Hematopoietic multipotent progenitor cell treated with erythropoietin and hydrocortisone succinate and interleukin-3 and kit ligand, for 8 days (in vitro differentiated cells): Measurements from ENCODE around the gene KRTAP10-1.
"Not testable (repeated sequence)": the region's sequence is repeated elsewhere in the genome, so short reads cannot be mapped to it uniquely, and the experiment has no call there.

Source experiments
- DNase-seq: peaks from one replicate; pipeline ENCODE4 v3.0.0-alpha.2; 2015

The KRTAP10-1 gene, protein sequence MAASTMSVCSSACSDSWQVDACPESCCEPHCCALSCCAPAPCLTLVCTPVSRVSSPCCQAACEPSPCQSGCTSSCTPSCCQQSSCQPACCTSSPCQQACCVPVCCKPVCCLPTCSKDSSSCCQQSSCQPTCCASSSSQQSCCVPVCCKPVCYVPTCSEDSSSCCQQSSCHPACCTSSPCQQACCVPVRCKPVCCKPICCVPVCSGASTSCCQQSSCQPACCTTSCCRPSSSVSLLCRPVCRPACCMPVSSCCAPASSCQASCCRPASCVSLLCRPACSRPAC

DNA sequence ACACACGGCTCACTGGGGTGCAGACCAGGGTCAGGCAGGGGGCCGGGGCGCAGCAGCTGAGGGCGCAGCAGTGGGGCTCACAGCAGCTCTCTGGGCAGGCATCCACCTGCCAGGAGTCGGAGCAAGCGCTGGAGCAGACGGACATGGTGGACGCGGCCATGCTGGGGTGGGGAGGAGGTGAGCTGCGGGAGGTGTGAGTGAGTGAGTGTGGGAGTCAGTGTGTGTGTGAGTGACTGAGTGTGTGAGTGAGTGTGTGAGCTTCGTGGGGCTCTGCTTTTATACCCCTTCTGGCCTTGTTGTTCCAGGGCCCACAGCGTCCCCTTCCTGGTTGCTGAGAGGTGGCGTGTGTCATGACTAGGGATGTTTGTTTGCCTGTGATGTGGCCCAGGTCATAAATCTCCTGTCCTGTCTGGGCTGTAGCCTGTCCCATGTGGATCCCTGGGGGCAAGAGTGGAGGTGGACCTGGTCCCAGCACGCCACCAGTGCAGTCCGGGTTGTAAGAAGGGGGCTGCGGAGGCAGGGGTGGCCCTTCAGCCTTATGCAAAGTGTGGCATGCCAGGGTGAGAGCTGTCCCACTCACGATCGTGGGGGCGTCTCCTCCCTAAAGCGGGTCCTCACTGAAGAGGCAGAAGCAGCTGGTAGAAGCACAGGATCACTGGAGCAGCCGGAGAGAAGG is at the start of gene KRTAP10-1:
Gene KRTAP10-1 (minus strand): TSS at position 205 of the 676 bp plus-strand sequence. CDS start 45 bp downstream, at position 160.
- no peak for DNase-seq

DNA sequence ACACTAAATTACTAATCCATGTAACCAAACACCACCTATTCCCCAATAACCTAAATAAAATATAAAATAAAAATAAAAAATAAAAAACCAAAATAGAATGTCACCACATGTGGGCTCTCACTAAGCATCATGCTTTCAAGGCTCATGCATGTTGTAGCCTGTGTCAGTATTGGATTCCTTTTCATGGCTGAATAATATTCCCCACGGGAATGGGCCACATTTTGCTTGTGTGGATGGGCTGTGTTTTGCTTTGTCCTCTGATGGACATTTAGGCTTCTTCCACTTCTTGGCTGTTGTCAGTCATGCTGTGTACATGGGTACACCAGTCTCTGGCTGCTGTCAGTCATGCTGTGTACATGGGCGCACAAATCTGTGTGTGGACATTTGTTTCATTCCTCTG is 49.1 kb upstream of the KRTAP10-1 start:
- no peak for DNase-seq

DNA sequence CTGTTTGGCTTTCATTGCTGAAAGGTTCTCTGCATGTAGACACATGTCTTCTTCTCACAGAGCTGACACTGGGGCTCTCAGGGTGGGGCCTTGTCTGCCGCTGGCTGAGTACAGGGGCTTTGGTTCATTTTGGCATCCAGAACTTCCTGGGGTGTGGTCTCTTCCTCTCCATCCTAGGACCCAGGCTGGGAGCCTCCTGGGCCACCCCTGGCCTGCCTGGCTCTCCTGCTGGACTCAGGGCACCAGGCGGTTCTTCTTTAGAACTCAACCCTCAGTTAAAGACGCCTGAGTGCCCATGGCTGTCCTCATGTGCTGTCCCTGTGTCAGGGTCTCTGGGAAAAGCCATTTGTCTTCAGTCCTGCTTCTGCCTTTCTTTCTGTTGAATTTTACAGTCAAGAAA is 45.9 kb upstream of the KRTAP10-1 start:
- no peak for DNase-seq

DNA sequence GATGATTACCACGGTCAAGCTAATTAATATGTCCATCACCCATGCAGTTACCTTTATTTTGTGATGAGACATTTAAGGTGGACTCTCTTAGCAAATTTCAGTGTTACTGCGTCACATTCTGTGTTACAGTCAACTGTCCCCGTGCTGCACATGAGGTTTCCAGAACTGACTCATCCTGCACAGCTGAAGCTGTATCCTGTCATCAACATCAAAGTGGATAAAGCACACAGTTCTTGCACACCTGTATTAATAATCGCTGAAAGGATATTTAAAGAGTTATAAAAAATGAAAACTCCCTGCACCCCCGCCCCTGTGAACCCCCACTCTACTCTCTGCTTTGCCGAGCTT is 43.8 kb upstream of the KRTAP10-1 start:
- no peak for DNase-seq

DNA sequence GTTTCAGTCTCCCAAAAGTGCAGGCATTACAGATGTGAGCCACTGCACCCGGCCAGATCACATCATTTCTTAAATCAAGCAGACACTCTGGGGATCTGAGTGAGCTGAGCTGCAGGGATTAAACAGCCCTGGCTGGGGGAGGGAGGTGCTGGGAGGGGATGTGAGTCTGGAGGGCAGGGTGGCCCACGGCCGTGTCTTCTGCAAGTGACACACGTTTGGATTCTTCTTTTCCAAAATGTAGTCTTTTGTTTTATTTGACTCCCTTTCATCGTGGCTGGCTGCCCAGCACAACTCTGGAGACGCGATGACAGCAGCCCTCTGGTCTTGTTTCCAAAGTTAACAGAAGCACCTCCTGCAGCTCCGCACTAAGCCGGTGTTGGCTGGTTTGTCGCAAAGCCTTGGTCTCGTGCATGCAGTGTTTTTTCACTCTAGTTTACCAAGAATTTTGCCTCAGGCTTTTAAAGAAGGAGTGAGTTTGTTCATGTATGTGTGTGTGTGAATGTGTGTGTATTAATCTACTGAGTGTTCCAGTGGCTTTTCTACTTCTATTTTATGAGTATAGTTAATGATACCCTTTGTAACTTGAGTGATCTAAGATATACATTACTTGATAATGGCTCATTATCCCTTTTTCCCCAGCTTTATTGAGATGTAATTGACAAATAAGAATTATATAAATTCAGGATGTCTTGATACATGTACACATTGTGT is 43.2 kb upstream of the KRTAP10-1 start:
- DNase-seq = no peak

DNA sequence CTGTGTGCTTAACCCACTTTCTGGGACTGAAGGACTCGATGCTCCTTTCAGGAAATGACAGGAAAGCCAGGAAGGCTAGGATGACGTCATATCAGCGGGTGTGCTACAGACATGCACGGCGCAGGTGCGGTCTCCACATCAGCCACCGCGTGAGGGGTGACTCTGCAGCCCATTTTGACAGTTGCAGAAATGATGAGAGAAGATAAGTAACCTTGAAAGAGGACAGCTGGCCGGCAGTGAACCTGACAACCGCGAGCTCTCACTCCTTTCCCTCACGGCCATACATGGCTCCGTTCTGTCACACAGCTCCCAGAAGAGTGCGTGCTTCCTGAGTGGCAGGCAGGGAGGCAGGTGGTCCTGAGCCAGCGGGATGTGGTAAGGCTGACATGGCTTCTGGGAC is 42.1 kb upstream of the KRTAP10-1 start:
- DNase-seq = no peak

DNA sequence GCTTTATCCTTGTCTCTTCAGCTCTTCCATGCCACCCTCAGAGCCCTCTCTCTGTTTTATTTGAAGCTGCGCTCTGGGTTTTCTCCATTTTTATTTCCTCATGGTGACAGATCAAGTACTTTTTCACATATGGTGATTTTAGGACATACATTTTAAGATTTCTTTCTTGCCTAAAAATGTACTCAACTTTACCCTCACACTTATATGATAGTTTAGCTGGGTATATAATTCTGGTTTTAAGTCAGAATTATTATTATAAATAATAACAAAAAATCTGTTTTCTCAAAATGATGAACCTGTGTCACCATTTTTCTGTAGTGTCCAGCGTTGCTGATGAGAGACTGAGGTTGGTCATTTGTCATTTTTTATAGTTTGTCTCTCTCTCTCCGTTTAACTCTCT is 41.2 kb upstream of the KRTAP10-1 start:
- DNase-seq = no peak

DNA sequence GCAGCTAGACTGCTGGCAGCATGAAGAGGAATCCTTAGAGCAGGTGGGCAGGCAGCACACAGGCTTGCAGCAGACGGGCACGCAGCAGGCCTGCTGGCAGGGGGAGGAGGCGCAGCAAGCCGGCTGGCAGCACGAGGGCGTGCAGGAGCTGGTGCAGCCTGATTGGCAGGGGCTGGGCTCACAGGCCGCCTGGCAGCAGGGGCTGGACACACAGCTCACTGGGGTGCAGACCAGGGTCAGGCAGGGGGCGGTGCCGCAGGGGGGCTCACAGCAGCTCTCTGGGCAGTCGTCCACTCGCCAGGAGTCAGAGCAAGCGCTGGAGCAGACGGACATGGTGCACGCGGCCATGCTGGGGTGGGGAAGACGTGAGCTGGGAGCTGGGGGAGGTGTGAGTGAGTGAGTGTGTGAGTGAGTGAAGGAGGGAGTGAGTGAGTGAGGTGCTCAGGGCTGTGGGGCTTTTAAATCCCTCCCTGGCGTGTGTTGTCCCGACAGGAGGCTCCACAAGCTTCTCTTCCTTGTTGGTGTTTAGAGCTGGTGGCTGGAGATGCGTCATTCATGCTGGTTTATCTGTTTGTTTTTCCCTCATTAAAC is 40.3 kb upstream of the KRTAP10-1 start, which contains the start of gene KRTAP10-5:
Gene KRTAP10-5 (minus strand): TSS at position 374 of the 591 bp plus-strand sequence. CDS start 26 bp downstream, at position 348.
- DNase-seq = not testable (repeated sequence)

DNA sequence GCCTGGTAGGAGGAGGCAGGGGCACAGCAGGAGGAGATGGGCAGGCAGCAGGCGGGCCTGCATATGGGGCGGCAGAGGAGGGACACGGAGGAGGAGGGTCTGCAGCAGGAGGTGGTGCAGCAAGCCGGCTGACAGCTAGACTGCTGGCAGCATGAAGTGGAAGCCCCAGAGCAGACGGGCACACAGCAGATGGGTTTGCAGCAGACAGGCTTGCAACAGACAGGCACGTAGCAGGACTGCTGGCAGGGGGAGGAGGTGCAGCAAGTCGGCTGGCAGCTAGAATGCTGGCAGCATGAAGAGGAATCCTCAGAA is 39.8 kb upstream of the KRTAP10-1 start:
- no peak for DNase-seq

DNA sequence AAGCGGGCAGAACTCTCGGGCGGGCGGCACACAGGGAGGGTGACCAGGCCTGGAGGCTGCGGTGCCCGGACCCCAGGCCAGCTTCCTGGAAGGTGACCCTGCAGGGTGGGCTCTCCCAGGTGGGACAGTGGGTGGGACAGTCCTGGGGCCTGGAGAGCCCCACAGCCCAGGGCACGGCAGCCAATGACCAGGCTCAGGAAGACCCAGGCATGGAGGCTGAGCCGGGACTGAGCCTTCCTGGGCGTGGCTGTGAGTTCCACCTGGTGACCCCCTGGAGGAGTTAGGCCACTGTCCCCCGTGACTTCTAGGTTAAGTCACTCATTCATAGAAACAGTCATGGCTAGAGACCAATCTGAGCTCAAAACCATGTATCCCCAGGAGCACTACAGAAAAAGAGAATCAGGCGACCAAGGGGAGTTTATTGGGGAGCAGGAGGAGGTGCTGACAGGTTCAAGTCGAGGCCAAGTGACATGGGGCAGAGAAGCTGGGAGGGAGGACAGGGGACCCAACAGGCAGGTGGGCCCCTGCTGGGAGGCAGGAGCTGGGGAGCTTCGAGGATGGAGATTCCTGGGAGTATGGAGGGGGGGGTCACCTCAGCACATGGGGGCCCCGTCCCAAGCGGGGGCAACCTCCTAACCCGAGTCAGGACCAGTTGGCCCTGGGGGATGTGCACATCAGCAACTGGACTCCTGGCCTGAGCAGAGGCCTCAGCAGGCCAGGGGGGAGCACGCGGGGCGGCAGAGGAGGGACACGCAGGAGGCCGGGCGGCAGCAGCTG is 39.2 kb upstream of the KRTAP10-1 start:
- DNase-seq = no peak

DNA sequence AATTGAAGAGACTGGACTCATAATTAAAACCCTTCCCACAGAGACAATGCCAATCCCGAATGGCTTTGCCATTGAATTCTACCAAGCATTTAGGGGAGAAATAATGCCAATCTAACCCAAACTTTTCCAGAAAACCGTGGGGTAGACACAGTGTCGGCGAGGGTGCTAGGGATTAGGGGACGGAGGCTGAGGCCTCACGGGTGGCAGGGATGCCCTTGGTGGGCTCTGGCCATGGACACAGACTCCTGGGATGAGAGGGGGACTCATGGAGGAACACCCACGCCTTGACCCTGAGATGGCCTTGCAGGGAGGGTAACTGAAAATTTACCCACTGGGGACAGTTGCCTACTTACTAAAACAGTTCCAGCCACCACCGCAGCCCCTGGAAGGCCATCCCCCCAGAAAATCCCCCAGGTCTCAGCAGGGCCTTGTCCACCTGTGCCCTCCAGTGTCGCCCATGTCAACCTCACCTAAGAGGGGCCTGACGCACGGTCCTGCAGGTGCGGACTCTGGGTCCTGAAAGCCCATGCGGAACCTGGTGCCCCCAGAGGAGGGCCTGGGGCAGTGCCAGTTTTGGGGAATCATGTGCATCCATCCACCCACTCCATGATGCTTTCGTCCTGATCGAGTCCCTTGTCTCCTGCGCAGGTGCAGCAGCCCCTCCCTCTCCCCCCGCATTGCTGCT is 38.5 kb upstream of the KRTAP10-1 start:
- DNase-seq = no peak

DNA sequence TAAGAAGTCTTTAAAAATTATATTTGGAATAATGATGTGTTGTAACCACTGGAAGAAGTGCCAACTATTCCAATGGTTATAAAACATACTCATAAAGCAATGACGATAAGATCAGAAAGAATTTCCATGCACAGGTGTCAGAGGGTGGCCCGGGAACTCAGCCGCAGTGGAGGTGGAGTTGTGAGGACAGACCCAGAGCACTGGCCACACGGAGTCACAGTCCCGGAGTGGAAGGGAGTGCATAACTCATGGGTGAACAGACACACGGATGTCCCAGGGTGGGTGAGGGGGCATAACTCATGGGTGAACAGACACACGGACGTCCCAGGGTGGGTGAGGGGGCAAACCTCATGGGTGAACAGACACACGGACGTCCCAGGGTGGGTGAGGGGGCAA is 36.0 kb upstream of the KRTAP10-1 start:
- no peak for DNase-seq

DNA sequence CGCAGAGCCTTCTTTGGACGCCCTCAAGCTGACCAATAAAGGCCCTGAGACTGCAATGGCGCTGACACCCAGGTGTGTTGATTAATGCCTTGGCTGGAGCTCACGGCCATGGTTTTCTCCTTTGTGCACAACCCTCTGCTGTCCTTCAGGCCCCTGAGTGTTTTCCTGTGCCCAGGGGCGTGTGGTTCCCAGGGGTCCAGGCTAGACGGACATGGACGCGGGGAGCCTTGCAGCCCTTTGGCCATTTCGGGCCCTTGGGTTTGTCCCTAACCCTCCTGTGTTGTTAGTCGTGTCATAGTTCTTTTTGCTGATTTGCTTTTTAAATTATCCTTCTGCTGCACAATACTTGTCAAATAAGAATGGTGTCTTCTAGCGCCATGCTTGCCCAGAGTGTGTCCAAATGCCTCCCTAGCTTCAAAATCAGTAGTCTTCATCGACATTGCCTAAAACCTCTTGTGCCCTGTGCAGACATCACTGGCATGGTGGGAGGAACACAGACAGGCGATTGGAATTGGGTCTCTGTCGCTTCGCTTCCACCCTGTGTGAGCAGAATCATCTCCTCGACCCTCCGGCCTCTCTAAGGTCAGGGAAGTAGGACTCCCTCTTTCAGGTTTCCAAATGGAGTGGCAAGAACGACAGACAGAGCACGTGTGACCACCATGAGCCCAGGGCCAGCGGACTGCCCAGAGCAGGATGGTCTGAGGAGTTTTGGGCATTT is 35.5 kb upstream of the KRTAP10-1 start:
- no peak for DNase-seq

DNA sequence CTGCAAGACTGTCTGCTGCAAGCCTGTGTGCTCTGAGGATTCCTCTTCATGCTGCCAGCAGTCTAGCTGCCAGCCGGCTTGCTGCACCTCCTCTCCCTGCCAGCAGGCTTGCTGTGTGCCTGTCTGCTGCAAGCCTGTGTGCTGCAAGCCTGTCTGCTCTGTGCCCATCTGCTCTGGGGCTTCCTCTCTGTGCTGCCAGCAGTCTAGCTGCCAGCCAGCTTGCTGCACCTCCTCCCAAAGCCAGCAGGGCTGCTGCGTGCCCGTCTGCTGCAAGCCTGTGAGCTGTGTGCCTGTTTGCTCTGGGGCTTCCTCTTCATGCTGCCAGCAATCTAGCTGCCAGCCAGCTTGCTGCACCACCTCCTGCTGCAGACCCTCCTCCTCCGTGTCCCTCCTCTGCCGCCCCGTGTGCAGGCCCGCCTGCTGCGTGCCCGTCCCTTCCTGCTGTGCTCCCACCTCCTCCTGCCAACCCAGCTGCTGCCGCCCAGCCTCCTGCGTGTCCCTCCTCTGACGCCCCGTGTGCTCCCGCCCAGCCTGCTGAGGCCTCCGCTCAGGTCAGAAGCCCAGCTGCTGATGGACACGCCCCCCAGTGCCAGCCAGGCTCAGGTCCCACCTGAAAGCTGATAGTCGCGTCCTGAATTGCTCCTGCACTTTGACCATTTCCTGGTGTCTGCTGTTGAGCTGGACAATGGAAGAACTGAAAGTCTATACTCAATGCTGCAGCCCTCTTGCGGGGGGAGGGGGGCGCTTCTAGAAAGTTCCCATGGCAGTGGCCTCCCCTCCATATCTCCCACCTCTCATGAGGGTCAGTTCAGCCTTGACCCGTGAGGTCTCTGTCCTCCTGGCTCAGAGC is 34.7 kb upstream of the KRTAP10-1 start:
- no peak for DNase-seq

DNA sequence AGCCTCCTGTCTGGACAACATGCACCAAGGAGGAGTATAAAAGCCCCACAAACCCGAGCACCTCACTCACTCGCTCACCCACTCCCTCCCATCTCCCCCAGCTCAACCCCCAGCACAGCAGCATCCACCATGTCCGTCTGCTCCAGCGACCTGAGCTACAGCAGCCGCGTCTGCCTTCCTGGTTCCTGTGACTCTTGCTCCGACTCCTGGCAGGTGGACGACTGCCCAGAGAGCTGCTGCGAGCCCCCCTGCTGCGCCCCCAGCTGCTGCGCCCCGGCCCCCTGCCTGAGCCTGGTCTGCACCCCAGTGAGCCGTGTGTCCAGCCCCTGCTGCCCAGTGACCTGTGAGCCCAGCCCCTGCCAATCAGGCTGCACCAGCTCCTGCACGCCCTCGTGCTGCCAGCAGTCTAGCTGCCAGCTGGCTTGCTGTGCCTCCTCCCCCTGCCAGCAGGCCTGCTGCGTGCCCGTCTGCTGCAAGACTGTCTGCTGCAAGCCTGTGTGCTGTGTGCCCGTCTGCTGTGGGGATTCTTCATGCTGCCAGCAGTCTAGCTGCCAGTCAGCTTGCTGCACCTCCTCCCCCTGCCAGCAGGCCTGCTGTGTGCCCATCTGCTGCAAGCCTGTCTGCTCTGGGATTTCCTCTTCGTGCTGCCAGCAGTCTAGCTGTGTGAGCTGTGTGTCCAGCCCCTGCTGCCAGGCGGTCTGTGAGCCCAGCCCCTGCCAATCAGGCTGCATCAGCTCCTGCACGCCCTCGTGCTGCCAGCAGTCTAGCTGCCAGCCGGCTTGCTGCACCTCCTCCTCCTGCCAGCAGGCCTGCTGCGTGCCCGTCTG is 33.8 kb upstream of the KRTAP10-1 start, which contains the start of gene KRTAP10-4:
Gene KRTAP10-4 (plus strand): TSS at position 100 of the 827 bp plus-strand sequence. CDS start 30 bp downstream, at position 130.
- DNase-seq = not testable (repeated sequence)

DNA sequence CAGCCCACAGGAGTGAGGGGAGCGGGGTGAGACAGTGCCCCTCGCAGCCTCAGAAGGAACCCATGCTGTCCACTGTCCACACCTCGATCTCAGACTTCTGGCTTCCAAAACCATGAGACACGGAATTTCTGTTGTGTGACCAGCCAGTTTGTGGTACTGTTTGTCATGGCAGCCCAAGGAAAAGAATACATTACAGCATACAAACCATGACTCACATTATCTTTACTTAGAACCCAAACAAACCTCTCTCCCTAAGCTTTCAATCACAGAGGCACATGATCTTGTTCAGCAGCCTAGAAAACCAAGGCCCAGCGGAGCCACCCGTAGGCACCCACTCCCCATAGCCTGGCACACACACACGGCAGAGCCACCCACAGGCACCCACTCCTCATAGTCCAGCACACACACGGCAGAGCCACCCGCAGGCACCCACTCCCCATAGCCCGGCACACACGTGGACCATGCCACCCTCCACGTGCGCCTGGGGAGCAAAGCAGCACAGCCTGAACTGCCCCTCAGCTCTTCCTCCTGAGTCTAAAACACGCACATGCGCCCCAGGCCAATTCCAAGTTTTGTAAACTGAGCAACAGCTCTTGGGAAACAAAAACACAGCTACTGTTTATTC is 33.1 kb upstream of the KRTAP10-1 start:
- DNase-seq = no peak

DNA sequence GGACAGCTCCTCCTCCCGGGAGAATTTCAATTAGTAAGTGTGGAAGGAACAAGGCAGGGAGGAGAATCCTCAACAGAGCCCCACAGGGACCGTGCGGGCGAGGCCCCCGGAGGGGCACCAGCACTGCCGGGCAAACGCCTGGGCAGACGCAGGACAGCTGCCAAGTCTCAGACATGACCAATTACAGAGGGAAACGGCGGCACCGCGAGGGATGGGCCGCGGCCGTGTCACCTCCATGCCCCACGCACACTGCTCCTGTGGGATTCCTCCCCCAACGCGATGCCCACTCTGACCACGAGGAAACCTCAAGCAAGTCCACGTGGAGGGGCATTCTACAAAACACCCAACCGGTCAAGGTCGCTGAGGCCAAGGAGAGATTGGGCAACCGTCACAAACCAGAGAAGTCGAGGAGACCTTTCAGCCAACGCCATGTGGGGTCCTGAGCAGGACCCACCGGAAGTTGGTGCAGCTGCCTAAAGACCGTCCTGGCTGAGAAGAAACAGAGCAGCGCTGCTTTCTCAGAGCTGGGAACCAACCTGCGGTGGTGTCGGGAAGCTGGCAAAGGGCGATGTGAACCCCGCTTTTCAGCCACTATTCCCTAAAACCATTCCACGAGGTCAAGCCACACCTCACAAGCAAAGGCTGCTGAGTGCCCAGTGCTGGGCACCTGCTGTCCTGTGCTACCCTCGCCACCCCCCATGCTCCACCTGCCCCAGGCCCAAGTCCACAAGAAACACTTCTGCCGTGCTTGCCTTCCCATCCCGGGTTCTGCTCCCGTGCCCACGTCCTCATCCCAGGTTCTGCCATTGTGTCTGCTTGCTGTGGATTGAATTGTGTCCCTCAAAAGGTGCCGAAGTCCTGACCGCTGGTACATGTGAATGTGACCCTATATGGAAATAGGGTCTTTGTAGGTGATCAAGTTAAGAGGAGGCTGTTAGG is 32.1 kb upstream of the KRTAP10-1 start:
- no peak for DNase-seq

DNA sequence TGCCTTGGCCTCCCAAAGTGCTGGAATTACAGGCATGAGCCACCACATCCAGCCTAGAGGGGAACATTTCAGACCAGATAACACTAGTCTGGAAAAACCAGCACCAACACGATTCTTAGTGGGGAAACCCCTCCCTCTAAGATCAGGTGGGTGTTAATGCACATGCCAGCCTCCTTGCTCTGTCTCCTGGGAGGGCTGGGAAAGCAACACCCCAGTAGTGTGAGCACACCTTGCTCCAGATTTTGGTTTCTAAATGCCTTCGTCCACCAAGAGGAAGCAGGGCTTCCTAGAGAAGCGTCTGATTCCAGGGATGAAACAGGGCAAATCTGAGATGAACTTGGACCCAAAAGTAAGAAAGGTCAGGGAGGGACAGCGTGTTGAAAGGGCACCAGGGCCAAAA is 31.3 kb upstream of the KRTAP10-1 start:
- no peak for DNase-seq
